BE2C (cell line): ENCODE data around the gene RNLS.

Source experiments
- DNase-seq: peaks from one replicate; pipeline ENCODE4 v3.0.0-alpha.2; 2020
- H3K27me3 ChIP-seq: fragments of 250-450 bp; sonication (Bioruptor Pico); 2 replicates; pipeline ENCODE4 v1.5.1; 2020; ENCODE audit warnings: mild to moderate bottlenecking
- H3K36me3 ChIP-seq: fragments of 250-450 bp; sonication (Bioruptor Pico); 2 replicates; pipeline ENCODE4 v1.5.1; 2020; ENCODE audit warnings: mild to moderate bottlenecking
- H3K4me1 ChIP-seq: fragments of 250-450 bp; sonication (Bioruptor Pico); 2 replicates; pipeline ENCODE4 v1.5.1; 2020
- H3K4me3 ChIP-seq: 2 replicates; pipeline ENCODE4 v1.5.1; 2011; ENCODE audit warnings: low read depth, low read length
- H3K9me3 ChIP-seq: fragments of 250-450 bp; sonication (Bioruptor Pico); 2 replicates; pipeline ENCODE4 v1.5.1; 2020
- TF ChIP-seq, protein P1 (sequence below): IDR thresholded peaks from 2 replicates; pipeline ENCODE4 v1.5.1; 2012; ENCODE audit warnings: mild to moderate bottlenecking, low read depth, low read length

The RNLS gene

DNA sequence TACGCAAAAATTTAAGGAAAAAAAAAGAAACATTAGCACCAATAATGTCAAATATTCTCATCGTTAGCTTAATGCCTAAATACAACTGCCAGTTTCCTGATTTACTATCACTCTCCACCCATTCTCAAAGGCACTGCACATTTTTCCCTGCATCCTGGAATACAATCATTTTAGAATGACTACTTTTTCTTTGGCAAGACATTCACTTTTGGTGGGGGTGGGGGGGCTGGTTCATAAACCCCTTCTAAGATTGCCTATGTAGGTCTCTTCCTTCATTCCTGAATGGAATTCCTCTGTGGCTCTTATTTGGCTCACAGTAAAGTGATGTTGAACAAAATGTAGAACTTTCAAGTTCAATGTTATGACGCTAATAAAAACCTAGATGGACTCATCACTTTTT, 74.3 kb downstream of the RNLS start:
- DNase-seq, result no peak
- peaks cover 13% of the 10 kb centered on the region for H3K4me1 ChIP-seq
- no peaks in the 10 kb centered on the region for H3K36me3 ChIP-seq
- H3K9me3 ChIP-seq, result no peaks in the 10 kb centered on the region
- H3K4me3 ChIP-seq, result no peak overlapping the region
- no peaks in the 10 kb centered on the region for H3K27me3 ChIP-seq
- TF ChIP-seq, protein P1, sequence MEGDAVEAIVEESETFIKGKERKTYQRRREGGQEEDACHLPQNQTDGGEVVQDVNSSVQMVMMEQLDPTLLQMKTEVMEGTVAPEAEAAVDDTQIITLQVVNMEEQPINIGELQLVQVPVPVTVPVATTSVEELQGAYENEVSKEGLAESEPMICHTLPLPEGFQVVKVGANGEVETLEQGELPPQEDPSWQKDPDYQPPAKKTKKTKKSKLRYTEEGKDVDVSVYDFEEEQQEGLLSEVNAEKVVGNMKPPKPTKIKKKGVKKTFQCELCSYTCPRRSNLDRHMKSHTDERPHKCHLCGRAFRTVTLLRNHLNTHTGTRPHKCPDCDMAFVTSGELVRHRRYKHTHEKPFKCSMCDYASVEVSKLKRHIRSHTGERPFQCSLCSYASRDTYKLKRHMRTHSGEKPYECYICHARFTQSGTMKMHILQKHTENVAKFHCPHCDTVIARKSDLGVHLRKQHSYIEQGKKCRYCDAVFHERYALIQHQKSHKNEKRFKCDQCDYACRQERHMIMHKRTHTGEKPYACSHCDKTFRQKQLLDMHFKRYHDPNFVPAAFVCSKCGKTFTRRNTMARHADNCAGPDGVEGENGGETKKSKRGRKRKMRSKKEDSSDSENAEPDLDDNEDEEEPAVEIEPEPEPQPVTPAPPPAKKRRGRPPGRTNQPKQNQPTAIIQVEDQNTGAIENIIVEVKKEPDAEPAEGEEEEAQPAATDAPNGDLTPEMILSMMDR, result no peak

DNA sequence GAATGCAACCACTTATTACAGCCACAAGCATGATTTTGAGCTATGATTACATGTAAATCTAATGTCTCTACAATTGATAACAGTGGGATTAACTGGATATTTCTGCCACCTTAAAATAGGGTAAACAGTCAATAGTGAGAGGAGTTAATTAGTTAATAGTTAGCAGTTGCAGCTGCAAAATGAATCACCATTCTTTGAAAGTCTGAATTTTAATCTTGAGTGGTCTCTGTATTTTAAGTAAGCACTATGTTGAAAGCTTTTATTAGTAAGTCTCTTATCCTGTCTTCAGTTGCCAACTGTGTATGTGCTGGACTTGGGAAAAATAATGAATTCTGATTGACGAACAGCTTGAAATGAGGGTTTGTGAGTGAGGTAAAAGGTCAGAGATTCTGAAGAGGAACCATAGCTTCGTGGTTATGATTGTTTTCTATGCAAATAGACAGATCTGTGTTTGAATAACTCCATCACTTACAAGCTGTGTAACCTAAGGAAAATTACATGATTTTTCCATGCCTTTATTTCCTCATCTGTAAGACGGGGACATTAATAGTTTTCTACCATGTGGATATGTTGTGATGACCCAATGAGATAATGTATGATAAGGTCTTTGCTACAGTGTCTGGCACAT, 75.2 kb downstream of the RNLS start:
- H3K4me3 ChIP-seq, result no peak overlapping the region
- no peaks in the 10 kb centered on the region for H3K27me3 ChIP-seq
- H3K36me3 ChIP-seq, result no peaks in the 10 kb centered on the region
- H3K4me1 ChIP-seq, result peaks cover 13% of the 10 kb centered on the region
- H3K9me3 ChIP-seq, result no peaks in the 10 kb centered on the region
- TF ChIP-seq, protein P1, result no peak
- no peak for DNase-seq

- Histone ChIP-seq H3K4me3 (no peak overlapping the region), H3K9me3 (no peaks in the 10 kb centered on the region), H3K27me3 (no peaks in the 10 kb centered on the region), H3K4me1 (peaks cover 13% of the 10 kb centered on the region), H3K36me3 (no peaks in the 10 kb centered on the region)
- TF ChIP-seq, protein P1, result no peak
- DNase-seq, result no peak
Measured at GRCh38 chr10:88507404-88507803, 75.7 kb downstream of the RNLS start.

DNA sequence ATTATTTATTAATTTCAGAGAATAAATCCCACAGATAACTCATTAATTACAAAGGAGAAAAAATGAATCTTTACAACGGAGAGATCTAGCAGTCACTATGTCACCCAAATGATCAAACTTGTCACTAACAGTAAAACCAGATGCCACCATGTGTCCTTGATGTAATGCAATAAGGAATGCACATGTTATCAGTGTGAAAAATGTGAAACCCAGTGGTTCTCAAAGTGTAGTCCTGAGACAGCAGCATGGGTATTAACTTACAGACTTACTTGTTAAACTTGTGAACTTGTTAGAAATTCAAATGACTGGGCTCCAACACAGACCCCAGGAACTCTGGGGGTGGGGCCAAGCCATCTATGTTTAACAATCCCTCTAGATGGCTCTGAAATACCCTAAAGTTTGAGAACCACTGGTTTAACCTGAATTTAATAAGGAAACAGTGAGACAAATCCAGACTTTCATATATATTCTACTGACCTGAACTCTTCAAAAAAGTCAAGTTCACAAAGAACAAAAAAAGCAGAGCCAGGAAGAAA, 77.4 kb downstream of the RNLS start:
- Histone ChIP-seq H3K27me3 (no peaks in the 10 kb centered on the region), H3K9me3 (no peaks in the 10 kb centered on the region), H3K4me1 (peaks cover 13% of the 10 kb centered on the region), H3K4me3 (no peak overlapping the region), H3K36me3 (no peaks in the 10 kb centered on the region)
- TF ChIP-seq, protein P1, result no peak
- no peak for DNase-seq

DNA sequence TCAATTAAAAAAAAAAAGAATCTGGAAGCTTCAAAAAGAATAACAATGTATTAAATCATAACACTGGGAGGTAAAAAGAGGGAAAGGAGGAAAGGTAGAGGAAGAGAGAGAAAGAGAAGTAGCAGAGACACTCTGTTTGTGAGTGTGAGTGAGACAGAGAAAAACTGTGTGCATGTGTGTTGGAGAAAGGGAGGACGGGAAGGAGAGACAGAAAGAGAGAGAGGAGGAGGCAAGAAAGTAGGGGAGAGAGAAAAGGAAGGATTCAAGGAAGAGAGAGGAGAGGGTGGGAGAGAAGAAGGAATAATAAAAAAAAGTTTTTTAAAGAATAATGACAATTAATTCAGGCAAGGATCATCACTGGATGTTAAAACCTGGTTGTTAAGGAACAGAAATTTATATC, 77.9 kb downstream of the RNLS start:
- Histone ChIP-seq H3K27me3 (no peaks in the 10 kb centered on the region), H3K4me1 (peaks cover 13% of the 10 kb centered on the region), H3K9me3 (no peaks in the 10 kb centered on the region), H3K4me3 (no peak overlapping the region), H3K36me3 (no peaks in the 10 kb centered on the region)
- no peak for DNase-seq
- TF ChIP-seq, protein P1, result no peak

- TF ChIP-seq, protein P1, result no peak
- DNase-seq, result no peak
- peaks cover 15% of the 10 kb centered on the region for H3K4me1 ChIP-seq
- H3K9me3 ChIP-seq, result no peaks in the 10 kb centered on the region
- no peak overlapping the region for H3K4me3 ChIP-seq
- H3K27me3 ChIP-seq, result no peaks in the 10 kb centered on the region
- no peaks in the 10 kb centered on the region for H3K36me3 ChIP-seq
Measured at GRCh38 chr10:88500656-88501055, 82.5 kb downstream of the RNLS start.
